G401 (cell line): ENCODE data around the gene CABCOCO1. TPM values are rescaled to one million over a fixed set of nuclear protein-coding genes. Genes with fewer than 3 reads are reported as not detected.

Experiments
- DNase-seq: peaks from one replicate; pipeline ENCODE4 v3.0.0-alpha.2; 2015; ENCODE audit warnings: low spot score
- in situ Hi-C: cut with HindIII; loops from 2 replicates; pipeline ENCODE4 v1.10.0; 2016; ENCODE audit warnings: low sequenced_read_pairs, mixed read lengths
- total RNA-seq: library from RNA; depleted of rRNA; stranded (reverse); fragments of >200 nt; shearing (Covaris generic); gene quantifications from 2 replicates; pipeline ENCODE4 v1.2.3, GENCODE V29; 2014

CABCOCO1 gene
- total RNA-seq, 1 experiment from 2014 or later: 0.58 TPM

- in situ Hi-C loops: no loop called here
- no peak for DNase-seq
These were observed 84.6 kb downstream of the CABCOCO1 start for GRCh38 chr10:61747307-61747706.

- in situ Hi-C loops: no loop called here
These were observed 86.6 kb downstream of the CABCOCO1 start for GRCh38 chr10:61749291-61749690.

GRCh38 chr10:61750943-61751471 lies 88.3 kb downstream of the CABCOCO1 start:
- DNase-seq: no peak
- in situ Hi-C loops: no loop called here

More at GRCh38 chr10:61749291-61749690, 86.6 kb downstream of the CABCOCO1 start:
- no peak for DNase-seq

GRCh38 chr10:61751599-61751998 lies 88.9 kb downstream of the CABCOCO1 start:
- DNase-seq: no peak
- in situ Hi-C loops: no loop called here

- in situ Hi-C loops: no loop called here
- DNase-seq: no peak
These were observed 89.6 kb downstream of the CABCOCO1 start for GRCh38 chr10:61752111-61753011.

GRCh38 chr10:61753453-61753852 lies 90.7 kb downstream of the CABCOCO1 start:
- in situ Hi-C loops: no loop called here
- DNase-seq: no peak

GRCh38 chr10:61754587-61755550 lies 92.1 kb downstream of the CABCOCO1 start:
- DNase-seq: no peak
- in situ Hi-C loops: no loop called here

GRCh38 chr10:61757001-61757400 lies 94.3 kb downstream of the CABCOCO1 start:
- in situ Hi-C loops: no loop called here
- no peak for DNase-seq

- DNase-seq: no peak
- in situ Hi-C loops: no loop called here
These were observed 95.0 kb downstream of the CABCOCO1 start for GRCh38 chr10:61757525-61758397.

- no peak for DNase-seq
- in situ Hi-C loops: no loop called here
These were observed 95.7 kb downstream of the CABCOCO1 start for GRCh38 chr10:61758433-61758832.

- in situ Hi-C loops: no loop called here
- DNase-seq: no peak
These were observed 97.0 kb downstream of the CABCOCO1 start for GRCh38 chr10:61759751-61760150.

GRCh38 chr10:61760943-61761824 lies 98.5 kb downstream of the CABCOCO1 start:
- in situ Hi-C loops: no loop called here
- DNase-seq: no peak

- in situ Hi-C loops: no loop called here
- no peak for DNase-seq
These were observed 99.1 kb downstream of the CABCOCO1 start for GRCh38 chr10:61761825-61762217.

- in situ Hi-C loops: no loop called here
- no peak for DNase-seq
These were observed 101.0 kb downstream of the CABCOCO1 start for GRCh38 chr10:61763778-61764177.

GRCh38 chr10:61764486-61764885 lies 101.8 kb downstream of the CABCOCO1 start:
- in situ Hi-C loops: no loop called here
- DNase-seq: no peak

GRCh38 chr10:61765176-61766087 lies 102.7 kb downstream of the CABCOCO1 start:
- in situ Hi-C loops: no loop called here
- no peak for DNase-seq

- no peak for DNase-seq
- in situ Hi-C loops: no loop called here
These were observed 104.2 kb downstream of the CABCOCO1 start for GRCh38 chr10:61766927-61767326.
